GM10266 (cell line): ENCODE data around the gene AKT1S1.

ENCODE experiments used
- DNase-seq: peaks from one replicate; pipeline ENCODE4 v3.0.0; 2012; ENCODE audit errors: extremely low spot score
- CTCF ChIP-seq: IDR thresholded peaks from 2 replicates; pipeline ENCODE4 v1.5.1; 2012; ENCODE audit warnings: mild to moderate bottlenecking, low read depth; ENCODE audit not compliant: control insufficient read depth, insufficient read depth; ENCODE audit errors: missing control alignments

The AKT1S1 gene

GRCh38 chr19:49884760-49885159 lies 7.6 kb upstream of the AKT1S1 start:
- no peak for TF ChIP-seq CTCF
- no peak for DNase-seq

GRCh38 chr19:49884109-49884508 lies 7.0 kb upstream of the AKT1S1 start:
- no peak for TF ChIP-seq CTCF
- no peak for DNase-seq

GRCh38 chr19:49883094-49883493 lies 5.9 kb upstream of the AKT1S1 start:
- no peak for TF ChIP-seq CTCF
- no peak for DNase-seq

GRCh38 chr19:49882643-49883042 lies 5.5 kb upstream of the AKT1S1 start:
- DNase-seq = no peak
- TF ChIP-seq CTCF = no peak

GRCh38 chr19:49881672-49882394 lies 4.7 kb upstream of the AKT1S1 start:
- DNase-seq = no peak

GRCh38 chr19:49881186-49881585 lies 4.0 kb upstream of the AKT1S1 start:
- DNase-seq = no peak
- TF ChIP-seq CTCF = no peak

More at GRCh38 chr19:49881672-49882394, 4.7 kb upstream of the AKT1S1 start:
- TF ChIP-seq CTCF = no peak

- no peak for DNase-seq
- no peak for TF ChIP-seq CTCF
These were observed 3.2 kb upstream of the AKT1S1 start for GRCh38 chr19:49880162-49880869.
